HEK293T (cell line): Measurements from ENCODE around the gene MBD3L2B.

ENCODE experiments used
- CTCF ChIA-PET: fragments of 350-600 bp; formaldehyde crosslinking; extraction: SDS; loops from one replicate; lab custom pipeline; 2021; ENCODE audit warnings: antibody characterized with exemption, inconsistent platforms; lab: Yijun Ruan, JAX
- POLR2A ChIA-PET: fragments of 350-600 bp; formaldehyde crosslinking; extraction: SDS; loops from one replicate; lab custom pipeline; 2020; ENCODE audit warnings: antibody characterized with exemption, inconsistent platforms; lab: Yijun Ruan, JAX
- DNase-seq: peaks from one replicate; pipeline ENCODE4 v3.0.0; 2012; ENCODE audit warnings: mixed read lengths; ENCODE audit errors: extremely low spot score
- ARNT ChIP-seq: fragments of 450-650 bp; IDR thresholded peaks from 2 replicates; pipeline ENCODE4 v1.6.1; 2017; ENCODE audit warnings: mild to moderate bottlenecking
- BHLHE40 ChIP-seq: fragments of 450-650 bp; IDR thresholded peaks from 2 replicates; pipeline ENCODE4 v1.6.1; 2016; ENCODE audit warnings: mild to moderate bottlenecking, moderate library complexity, borderline replicate concordance
- CTBP1 ChIP-seq: fragments of 450-650 bp; IDR thresholded peaks from 2 replicates; pipeline ENCODE4 v1.6.1; 2016; ENCODE audit warnings: borderline replicate concordance
- ELF4 ChIP-seq: fragments of 450-650 bp; IDR thresholded peaks from 2 replicates; pipeline ENCODE4 v1.6.1; 2017; ENCODE audit warnings: antibody characterized with exemption
- FOXA1 ChIP-seq: fragments of 450-650 bp; IDR thresholded peaks from 2 replicates; pipeline ENCODE4 v1.6.1; 2016; ENCODE audit warnings: mild to moderate bottlenecking
- FOXK2 ChIP-seq: fragments of 450-650 bp; IDR thresholded peaks from 2 replicates; pipeline ENCODE4 v1.6.1; 2016; ENCODE audit warnings: mild to moderate bottlenecking
- FOXM1 ChIP-seq: fragments of 450-650 bp; IDR thresholded peaks from 2 replicates; pipeline ENCODE4 v1.6.1; 2017; ENCODE audit warnings: mild to moderate bottlenecking, borderline replicate concordance
- HDGF ChIP-seq: fragments of 450-650 bp; IDR thresholded peaks from 2 replicates; pipeline ENCODE4 v1.6.1; 2017; ENCODE audit warnings: antibody characterized with exemption, borderline replicate concordance
- L3MBTL2 ChIP-seq: fragments of 450-650 bp; conservative IDR thresholded peaks from 2 replicates; pipeline ENCODE4 v1.6.1; 2016; ENCODE audit warnings: mild to moderate bottlenecking
- LEF1 ChIP-seq: fragments of 450-650 bp; IDR thresholded peaks from 2 replicates; pipeline ENCODE4 v1.6.1; 2017; ENCODE audit warnings: mild to moderate bottlenecking, borderline replicate concordance
- NFRKB ChIP-seq: fragments of 450-650 bp; IDR thresholded peaks from 2 replicates; pipeline ENCODE4 v1.6.1; 2016; ENCODE audit warnings: mild to moderate bottlenecking, moderate library complexity
- PKNOX1 ChIP-seq: fragments of 450-650 bp; IDR thresholded peaks from 2 replicates; pipeline ENCODE4 v1.6.1; 2016
- SP1 ChIP-seq: fragments of 450-650 bp; IDR thresholded peaks from 2 replicates; pipeline ENCODE4 v1.6.1; 2017
- SUZ12 ChIP-seq: fragments of 450-650 bp; IDR thresholded peaks from 2 replicates; pipeline ENCODE4 v1.6.1; 2016; ENCODE audit warnings: mild to moderate bottlenecking
- TARDBP ChIP-seq: fragments of 450-650 bp; IDR thresholded peaks from 2 replicates; pipeline ENCODE4 v1.6.1; 2016
- ZNF384 ChIP-seq: fragments of 450-650 bp; IDR thresholded peaks from 2 replicates; pipeline ENCODE4 v1.6.1; 2016

Gene MBD3L2B

GRCh38 chr19:6988257-6988656 lies 33.0 kb downstream of the MBD3L2B start:
- CTCF ChIA-PET = no interaction called here
- TF ChIP-seq FOXM1 (no peak), BHLHE40 (no peak), L3MBTL2 (no peak), CTBP1 (no peak), NFRKB (no peak), SUZ12 (no peak), LEF1 (no peak), TARDBP (no peak), FOXK2 (no peak), PKNOX1 (no peak), ZNF384 (no peak), FOXA1 (no peak), HDGF (no peak), ELF4 (no peak), ARNT (no peak), SP1 (no peak)

GRCh38 chr19:6987850-6988249 lies 33.4 kb downstream of the MBD3L2B start:
- ChIA-PET POLR2A (no interaction called here), CTCF (no interaction called here)
- no peak for DNase-seq
- TF ChIP-seq SP1 (no peak), BHLHE40 (no peak), CTBP1 (no peak), HDGF (no peak), FOXA1 (no peak), ARNT (no peak), FOXK2 (no peak)

More at GRCh38 chr19:6988257-6988656, 33.0 kb downstream of the MBD3L2B start:
- DNase-seq = no peak
- POLR2A ChIA-PET = no interaction called here

GRCh38 chr19:6983448-6983847 lies 37.8 kb downstream of the MBD3L2B start:
- CTCF ChIA-PET = no interaction called here
- POLR2A ChIA-PET = no interaction called here
- no peak for DNase-seq
- no peak for TF ChIP-seq FOXM1
- TF ChIP-seq BHLHE40 = no peak
- no peak for TF ChIP-seq ELF4

GRCh38 chr19:6979399-6979798 lies 41.8 kb downstream of the MBD3L2B start:
- no peak for DNase-seq
- POLR2A ChIA-PET = no interaction called here
- CTCF ChIA-PET = no interaction called here
- no peak for TF ChIP-seq SP1
- no peak for TF ChIP-seq TARDBP
- TF ChIP-seq NFRKB = no peak
- TF ChIP-seq FOXA1 = no peak
- no peak for TF ChIP-seq FOXM1

- TF ChIP-seq LEF1 (no peak), SUZ12 (no peak), ELF4 (no peak), NFRKB (no peak), FOXK2 (no peak), CTBP1 (no peak), FOXM1 (no peak), BHLHE40 (no peak), SP1 (no peak), ARNT (no peak), FOXA1 (no peak), L3MBTL2 (no peak), TARDBP (no peak), PKNOX1 (no peak), ZNF384 (no peak)
- POLR2A ChIA-PET = no interaction called here
- CTCF ChIA-PET = no interaction called here
- DNase-seq = no peak
Measured at GRCh38 chr19:6976197-6976596, 45.0 kb downstream of the MBD3L2B start.

GRCh38 chr19:6971366-6971765 lies 49.9 kb downstream of the MBD3L2B start:
- DNase-seq = no peak
- ChIA-PET POLR2A (no interaction called here), CTCF (no interaction called here)
- TF ChIP-seq ELF4 (no peak), ZNF384 (no peak), L3MBTL2 (no peak), SP1 (no peak), BHLHE40 (no peak), SUZ12 (no peak), FOXM1 (no peak), NFRKB (no peak), FOXA1 (no peak), LEF1 (no peak), FOXK2 (no peak)

GRCh38 chr19:6970443-6970842 lies 50.8 kb downstream of the MBD3L2B start:
- CTCF ChIA-PET = no interaction called here
- peak; percentile 23 for DNase-seq
- TF ChIP-seq HDGF = no peak
- TF ChIP-seq ARNT = no peak
- TF ChIP-seq L3MBTL2 = peak; percentile 93
- no peak for TF ChIP-seq FOXA1
- POLR2A ChIA-PET = no interaction called here
